Endothelial cell of umbilical vein (primary cell): Measurements from ENCODE around the gene OR13J1.

Experiments used
- CTCF ChIP-seq, 2 donors: IDR thresholded peaks; 1 replicate in 1 of 2; 2 replicates in 1 of 2; pipeline ENCODE4 v1.5.1; 2011; ENCODE audit warnings: low read length in 2 of 2, mild to moderate bottlenecking in 2 of 2, moderate library complexity in 2 of 2, control low read depth in 1 of 2, inconsistent platforms in 1 of 2, low read depth in 1 of 2; ENCODE audit not compliant: insufficient read depth in 1 of 2; ENCODE audit errors: extremely low read depth in 1 of 2
- EZH2 ChIP-seq: IDR thresholded peaks from 2 replicates; pipeline ENCODE4 v1.6.1; 2012; ENCODE audit warnings: borderline replicate concordance, low read depth, mild to moderate bottlenecking, moderate library complexity, low read length, inconsistent platforms; ENCODE audit not compliant: severe bottlenecking
- GATA2 ChIP-seq: IDR thresholded peaks from 2 replicates; pipeline ENCODE4 v1.7.0; 2011; ENCODE audit warnings: low read depth, mild to moderate bottlenecking, moderate library complexity, mixed read lengths, low read length; ENCODE audit not compliant: insufficient read length, insufficient read depth
- TF ChIP-seq, protein P1 (sequence below): IDR thresholded peaks from 2 replicates; pipeline ENCODE4 v1.6.1; 2011; ENCODE audit not compliant: insufficient read depth, insufficient read length

GRCh38 chr9:35859990-35860339 lies 10.2 kb downstream of the OR13J1 start:
- no peak for TF ChIP-seq CTCF (IDR thresholded peaks at IDR 0.05; ENCODE audit: extremely low read depth in 1 of 2, insufficient read depth in 1 of 2, low read depth in 1 of 2, low read length in 2 of 2)
- TF ChIP-seq, protein P1, sequence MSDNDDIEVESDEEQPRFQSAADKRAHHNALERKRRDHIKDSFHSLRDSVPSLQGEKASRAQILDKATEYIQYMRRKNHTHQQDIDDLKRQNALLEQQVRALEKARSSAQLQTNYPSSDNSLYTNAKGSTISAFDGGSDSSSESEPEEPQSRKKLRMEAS: no peak
- TF ChIP-seq EZH2: no peak
- no peak for TF ChIP-seq GATA2
